NCI-H2107 (cell line): ENCODE results near the gene GABRR3.
A peak's percentile ranks its signal among the peaks of the same experiment; 100 is the strongest.

Experiments
- DNase-seq: peaks from one replicate; lab custom pipeline; 2025; lab: John Stamatoyannopoulos, UW

GABRR3 gene

DNA sequence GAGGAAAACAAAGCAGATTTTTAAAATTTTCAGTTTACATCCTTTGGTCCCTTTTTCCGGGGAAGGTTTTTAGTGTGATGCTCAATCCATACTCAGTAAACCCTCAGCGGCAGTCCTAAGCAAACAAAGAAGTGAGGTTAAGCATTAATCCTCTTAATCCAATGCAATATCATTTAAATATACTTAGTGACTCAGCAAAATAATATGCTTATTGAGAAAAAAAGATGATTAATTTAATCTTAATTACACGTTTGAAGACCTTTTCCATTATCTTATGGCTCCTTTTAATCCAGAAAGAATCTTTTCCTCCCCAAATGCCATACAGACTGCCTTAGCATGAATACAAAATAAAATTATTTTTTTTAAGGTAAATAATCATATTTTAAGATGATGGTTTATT is at the start of gene GABRR3:
Gene GABRR3, minus strand, starts transcription at position 108 of the 400 bp plus-strand sequence. CDS start 328 bp downstream, outside the sequence.
- DNase-seq = no peak

DNA sequence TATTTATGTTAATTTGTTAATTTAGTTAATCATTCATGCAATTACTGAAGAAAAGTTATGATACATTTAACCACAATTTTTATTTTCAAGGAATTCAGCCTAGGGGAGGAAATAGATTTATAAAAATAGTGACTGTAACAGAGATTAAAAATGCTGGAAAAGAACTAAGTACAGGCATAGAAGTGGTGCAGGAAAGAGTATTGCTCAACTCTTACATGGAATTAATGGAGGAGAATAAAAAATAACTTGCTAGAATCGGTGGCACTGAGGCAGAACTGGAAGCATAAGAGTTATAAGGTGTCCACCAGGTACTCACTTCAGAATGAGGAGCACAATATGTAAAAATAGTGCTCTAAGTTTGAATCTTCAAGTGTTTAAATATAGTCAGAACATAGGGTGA is 38.4 kb upstream of the GABRR3 start:
- no peak for DNase-seq

DNA sequence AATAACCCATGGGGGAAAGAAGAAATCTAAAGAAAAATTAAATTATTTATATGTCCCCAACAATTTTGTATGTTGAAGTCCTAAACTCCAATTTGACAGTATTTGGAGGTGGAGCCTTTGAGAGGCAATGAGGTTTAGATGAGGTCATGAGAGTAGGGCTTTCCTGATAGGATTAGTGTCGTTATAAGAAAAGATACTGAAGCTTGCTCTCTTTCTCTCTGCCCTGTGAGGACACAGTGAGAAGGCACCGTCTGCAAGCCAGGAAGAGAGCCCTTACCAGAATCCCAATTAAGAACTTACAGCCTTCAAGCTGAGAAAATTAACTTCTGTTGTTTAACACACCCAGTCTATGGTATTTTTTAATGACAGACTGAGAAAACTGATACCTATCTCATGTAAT is 35.7 kb upstream of the GABRR3 start:
- no peak for DNase-seq

DNA sequence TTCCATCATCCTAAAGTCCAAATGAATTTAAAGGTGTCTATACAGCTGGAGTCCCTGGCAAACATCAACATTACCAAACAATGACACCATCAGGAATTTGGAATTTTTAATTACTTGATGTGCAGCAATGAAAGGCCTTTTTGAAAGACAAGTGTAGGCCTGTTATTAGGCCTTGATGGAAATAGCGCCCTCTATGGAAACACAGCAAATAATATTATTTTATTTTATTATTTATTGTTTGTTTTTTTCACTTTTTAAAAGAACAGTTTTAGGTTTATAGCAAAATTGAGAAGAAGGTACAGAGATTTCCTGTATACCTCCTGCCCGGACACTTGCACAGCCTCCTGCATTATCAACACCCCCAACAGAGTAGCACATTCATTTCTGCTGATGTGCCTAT is 33.7 kb upstream of the GABRR3 start:
- no peak for DNase-seq

GRCh38 chr3:98058244-98058960 is 23.3 kb upstream of the GABRR3 start:
- no peak for DNase-seq

DNA sequence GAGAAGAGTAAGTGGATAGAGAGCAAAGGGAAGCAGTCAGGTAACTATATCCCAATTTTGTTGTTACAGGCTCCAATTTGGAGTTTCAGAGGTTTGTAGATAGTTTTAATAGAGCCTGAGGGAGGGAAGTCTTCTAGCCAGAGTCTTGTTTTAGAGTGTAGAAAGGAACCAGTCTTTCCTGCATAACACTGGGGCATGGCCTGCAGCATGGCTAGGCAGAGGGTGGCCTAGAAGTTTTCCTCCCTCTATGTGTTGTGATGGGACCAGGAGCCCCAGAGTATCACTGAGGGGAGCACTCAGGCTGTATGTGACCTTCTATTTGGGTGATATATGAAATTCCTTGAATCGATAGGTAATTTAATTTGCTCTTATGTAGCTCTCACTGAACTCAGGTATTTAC is 22.5 kb upstream of the GABRR3 start:
- DNase-seq = no peak

DNA sequence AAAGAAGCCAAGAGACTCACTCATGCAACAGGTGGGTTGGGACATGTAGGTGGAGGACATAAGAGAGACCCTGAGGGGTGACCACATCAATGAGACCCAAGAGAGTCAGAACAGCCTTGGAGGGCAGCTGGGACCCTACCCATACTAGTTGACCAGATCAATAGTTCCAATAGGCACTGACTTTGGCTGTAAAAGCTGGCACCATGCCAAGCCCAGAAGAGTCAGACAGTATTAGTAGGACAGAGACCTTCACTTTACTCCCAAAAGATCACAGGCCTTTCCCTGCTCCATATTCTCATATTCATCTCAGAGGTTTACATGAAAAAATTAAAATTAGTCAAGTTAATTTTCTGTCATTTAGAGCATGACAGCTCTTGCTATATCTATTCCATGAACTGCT is 20.9 kb upstream of the GABRR3 start:
- DNase-seq = no peak

DNA sequence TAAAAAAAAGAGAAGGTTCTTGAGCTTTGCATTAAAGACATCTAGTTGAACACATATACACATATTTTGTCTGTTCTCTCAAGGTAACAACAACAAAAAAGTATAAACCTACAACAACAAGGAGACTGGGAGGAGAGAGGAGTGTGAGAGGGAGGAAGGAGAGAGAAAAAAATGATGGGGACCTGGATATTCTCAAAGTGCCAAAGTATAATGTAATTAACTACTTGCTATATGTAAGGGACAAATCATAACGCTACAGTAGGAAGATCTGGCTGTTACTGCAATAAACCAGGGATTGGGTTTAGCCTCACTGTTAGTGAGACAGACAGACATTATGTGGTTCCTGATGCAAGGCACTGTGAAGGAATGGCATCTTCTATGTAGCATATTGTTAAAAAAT is 14.2 kb upstream of the GABRR3 start:
- no peak for DNase-seq

GRCh38 chr3:98048586-98048985 is 13.5 kb upstream of the GABRR3 start:
- no peak for DNase-seq

GRCh38 chr3:98041350-98041749 is 6.2 kb upstream of the GABRR3 start:
- no peak for DNase-seq

- DNase-seq = peak; percentile 56
Observed at GRCh38 chr3:98039322-98040024, 4.4 kb upstream of the GABRR3 start.

DNA sequence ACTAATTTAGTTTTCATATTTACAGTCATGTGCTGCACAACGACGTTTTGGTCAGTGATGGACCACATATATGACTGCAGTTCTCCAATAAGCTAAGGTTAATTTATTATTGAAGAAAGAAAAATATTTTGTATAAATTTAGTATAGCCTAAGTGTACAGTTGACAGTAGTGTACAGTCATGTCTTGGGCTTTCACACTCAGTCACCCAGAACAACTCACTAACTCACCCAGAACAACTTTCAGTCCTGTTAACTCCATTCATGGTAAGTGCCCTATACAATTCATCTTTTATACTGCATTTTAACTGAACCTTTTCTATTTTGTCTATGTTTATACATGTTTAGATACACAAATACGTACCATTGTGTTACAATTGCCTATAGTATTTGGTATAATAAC is 3.8 kb upstream of the GABRR3 start:
- no peak for DNase-seq

GRCh38 chr3:98038286-98038685 is 3.2 kb upstream of the GABRR3 start:
- DNase-seq = no peak

DNA sequence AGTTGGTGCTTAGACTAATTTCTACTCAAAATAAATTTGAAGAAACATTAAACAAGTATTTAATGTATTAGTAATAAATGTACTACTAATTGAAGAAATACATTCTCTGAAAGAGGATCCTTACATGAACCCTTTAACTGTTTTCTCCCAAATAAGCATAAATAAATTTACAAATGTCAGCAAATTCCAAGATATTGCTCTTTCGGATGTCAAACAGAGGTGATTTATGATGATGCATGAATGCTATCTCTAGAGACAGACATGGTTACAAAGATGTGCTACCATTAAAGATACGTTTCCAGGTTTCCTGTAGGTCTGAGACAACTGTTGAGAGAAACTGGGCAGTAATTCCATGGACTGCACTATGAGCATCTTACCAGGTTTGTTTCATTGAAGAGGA is 629 bp downstream of the GABRR3 start:
- DNase-seq = no peak

- no peak for DNase-seq
Observed at GRCh38 chr3:98034036-98034435, 1.1 kb downstream of the GABRR3 start.

- DNase-seq = no peak
Observed at GRCh38 chr3:98032904-98033303, 2.2 kb downstream of the GABRR3 start.

GRCh38 chr3:98032265-98032664 is 2.9 kb downstream of the GABRR3 start:
- no peak for DNase-seq

DNA sequence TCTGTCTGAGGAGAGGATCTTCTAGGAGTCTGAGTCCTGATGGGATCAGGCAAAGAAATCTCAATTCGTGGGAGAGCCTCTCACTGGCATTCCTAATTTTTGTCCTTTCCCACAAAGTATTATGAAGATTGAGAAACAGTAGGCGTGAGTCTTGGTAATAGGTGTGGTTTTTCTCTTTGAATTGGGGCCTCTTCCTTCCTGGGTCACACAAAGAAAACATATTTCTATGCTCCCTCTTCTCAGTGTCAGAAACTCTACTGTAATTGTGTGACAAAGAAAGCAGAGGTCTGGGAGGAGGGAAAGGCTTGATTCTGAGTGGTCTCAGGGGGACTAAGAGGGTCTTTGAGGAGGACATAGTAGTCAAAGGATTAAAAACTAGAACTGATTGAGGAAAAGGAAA is 6.0 kb downstream of the GABRR3 start:
- DNase-seq = no peak

DNA sequence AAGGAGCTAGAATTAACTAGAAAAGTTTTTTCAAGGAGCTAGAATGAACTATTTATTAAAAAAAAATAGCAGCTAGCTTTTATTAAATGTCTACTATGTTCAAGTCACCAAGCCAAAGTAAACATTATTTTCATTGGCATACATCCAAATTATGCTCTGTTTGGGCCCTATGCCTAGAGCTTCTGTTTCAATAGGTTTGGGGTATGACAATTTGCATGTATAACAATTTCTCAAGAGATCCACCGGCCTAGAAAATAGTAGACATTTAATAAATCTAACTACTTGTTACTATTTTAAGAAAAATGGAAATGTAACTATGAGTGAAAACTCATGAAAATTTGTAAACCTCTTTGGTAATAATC is 8.0 kb downstream of the GABRR3 start:
- DNase-seq = no peak

- DNase-seq = no peak
Observed at GRCh38 chr3:98026425-98027084, 8.6 kb downstream of the GABRR3 start.

DNA sequence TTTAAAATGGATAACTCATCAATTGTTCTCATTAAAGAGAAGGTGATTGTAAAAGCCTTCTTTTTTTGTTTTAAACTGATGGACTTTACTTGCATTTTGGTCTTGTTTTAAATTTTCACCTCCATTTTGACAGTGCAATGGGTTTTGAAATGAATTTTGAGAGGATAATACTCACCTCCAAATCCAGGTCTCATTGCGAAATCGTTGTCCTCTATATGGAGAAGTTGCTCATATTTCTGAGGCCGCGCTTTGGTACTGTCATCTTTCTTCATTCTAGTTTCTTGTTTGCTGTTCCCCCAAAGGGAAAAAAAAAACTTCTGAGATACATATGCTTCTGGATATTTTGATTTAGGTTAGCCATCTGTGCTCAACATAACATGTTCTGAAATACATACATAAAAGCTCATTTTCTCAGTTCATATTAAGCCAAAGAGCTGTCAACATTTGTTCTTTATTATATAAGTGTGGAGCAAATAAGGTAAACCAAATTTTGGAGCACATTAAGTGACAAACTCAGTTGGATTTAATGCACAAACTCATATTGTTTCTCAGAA is 9.6 kb downstream of the GABRR3 start:
- DNase-seq = no peak

- DNase-seq = peak; percentile 64
Observed at GRCh38 chr3:98022978-98023820, 11.9 kb downstream of the GABRR3 start.
